IPS-20b (cell line): ENCODE measurements around the gene SPACA7.

Experiments
- H3K27ac ChIP-seq: one replicate; pipeline ENCODE4 v1.5.1; 2013; ENCODE audit warnings: low read length
- H3K27me3 ChIP-seq: 2 replicates; pipeline ENCODE4 v1.6.1; 2013; ENCODE audit warnings: mild to moderate bottlenecking, low read length, inconsistent platforms; ENCODE audit not compliant: insufficient read depth
- H3K36me3 ChIP-seq: 2 replicates; pipeline ENCODE4 v1.6.1; 2013; ENCODE audit warnings: low read depth, mild to moderate bottlenecking, inconsistent platforms, low read length, moderate library complexity; ENCODE audit not compliant: insufficient read depth
- H3K4me1 ChIP-seq: 2 replicates; pipeline ENCODE4 v1.6.1; 2013; ENCODE audit warnings: mild to moderate bottlenecking, control low read depth, inconsistent platforms, low read length, moderate library complexity; ENCODE audit not compliant: insufficient read depth
- H3K4me3 ChIP-seq: 2 replicates; pipeline ENCODE4 v1.5.1; 2013; ENCODE audit warnings: mild to moderate bottlenecking, low read length, inconsistent platforms
- H3K9ac ChIP-seq: 2 replicates; pipeline ENCODE4 v1.6.1; 2013; ENCODE audit warnings: low read depth, mild to moderate bottlenecking, inconsistent platforms, low read length, moderate library complexity
- H3K9me3 ChIP-seq: 2 replicates; pipeline ENCODE4 v1.6.1; 2013; ENCODE audit warnings: mild to moderate bottlenecking, low read depth, low read length, inconsistent platforms; ENCODE audit not compliant: insufficient read depth

SPACA7 gene

GRCh38 chr13:112464720-112465119 lies 88.6 kb downstream of the SPACA7 start:
- no peaks in the 10 kb centered on the region for H3K27me3 ChIP-seq
- H3K36me3 ChIP-seq = no peaks in the 10 kb centered on the region
- H3K9me3 ChIP-seq = peaks cover 4% of the 10 kb centered on the region
- no peak overlapping the region for H3K4me3 ChIP-seq
- no peak overlapping the region for H3K27ac ChIP-seq
- H3K9ac ChIP-seq = no peak overlapping the region
- H3K4me1 ChIP-seq = no peaks in the 10 kb centered on the region

GRCh38 chr13:112465251-112466131 lies 89.3 kb downstream of the SPACA7 start:
- Histone ChIP-seq H3K4me3 (no peak overlapping the region), H3K27me3 (no peaks in the 10 kb centered on the region), H3K4me1 (no peaks in the 10 kb centered on the region)

GRCh38 chr13:112466132-112467058 lies 90.2 kb downstream of the SPACA7 start:
- no peak overlapping the region for H3K9ac ChIP-seq
- no peak overlapping the region for H3K27ac ChIP-seq
- no peaks in the 10 kb centered on the region for H3K9me3 ChIP-seq
- no peaks in the 10 kb centered on the region for H3K4me1 ChIP-seq
- no peak overlapping the region for H3K4me3 ChIP-seq
- H3K36me3 ChIP-seq = no peaks in the 10 kb centered on the region
- H3K27me3 ChIP-seq = no peaks in the 10 kb centered on the region

More at GRCh38 chr13:112465251-112466131, 89.3 kb downstream of the SPACA7 start:
- Histone ChIP-seq H3K9me3 (no peaks in the 10 kb centered on the region), H3K9ac (no peak overlapping the region), H3K27ac (no peak overlapping the region), H3K36me3 (no peaks in the 10 kb centered on the region)

GRCh38 chr13:112467236-112467635 lies 91.1 kb downstream of the SPACA7 start:
- Histone ChIP-seq H3K27me3 (no peaks in the 10 kb centered on the region), H3K4me1 (no peaks in the 10 kb centered on the region), H3K9me3 (no peaks in the 10 kb centered on the region)

DNA sequence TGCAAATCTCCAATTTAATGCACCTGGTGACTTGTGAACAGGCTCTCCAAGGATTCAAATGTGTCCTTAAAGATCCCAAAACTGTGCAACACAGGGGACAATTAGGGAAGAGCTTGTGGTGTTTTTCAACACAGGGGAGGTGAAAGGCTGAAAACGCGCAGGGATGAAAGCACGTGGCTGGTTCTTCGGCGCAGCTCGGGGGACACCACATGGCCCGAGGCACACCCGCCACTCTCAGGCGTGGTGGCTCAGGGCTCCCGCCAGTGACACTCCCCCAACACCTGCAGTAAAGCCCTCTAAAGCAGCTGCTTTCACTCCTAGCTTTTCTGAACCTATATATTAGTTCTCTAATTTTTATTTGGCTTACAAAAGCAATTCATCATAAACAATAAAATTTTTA lies 91.9 kb downstream of the SPACA7 start:
- no peaks in the 10 kb centered on the region for H3K9me3 ChIP-seq
- H3K27me3 ChIP-seq = no peaks in the 10 kb centered on the region
- no peaks in the 10 kb centered on the region for H3K4me1 ChIP-seq
- H3K4me3 ChIP-seq = no peak overlapping the region
- no peaks in the 10 kb centered on the region for H3K36me3 ChIP-seq
- no peak overlapping the region for H3K27ac ChIP-seq
- no peak overlapping the region for H3K9ac ChIP-seq

More at GRCh38 chr13:112467236-112467635, 91.1 kb downstream of the SPACA7 start:
- Histone ChIP-seq H3K4me3 (no peak overlapping the region), H3K9ac (no peak overlapping the region), H3K36me3 (no peaks in the 10 kb centered on the region), H3K27ac (no peak overlapping the region)

- H3K9me3 ChIP-seq = no peaks in the 10 kb centered on the region
- no peak overlapping the region for H3K9ac ChIP-seq
- no peaks in the 10 kb centered on the region for H3K27me3 ChIP-seq
- no peaks in the 10 kb centered on the region for H3K4me1 ChIP-seq
- H3K27ac ChIP-seq = no peak overlapping the region
- H3K4me3 ChIP-seq = no peak overlapping the region
- no peaks in the 10 kb centered on the region for H3K36me3 ChIP-seq
Observed at GRCh38 chr13:112469071-112469745, 93.1 kb downstream of the SPACA7 start.

GRCh38 chr13:112473818-112474217 lies 97.7 kb downstream of the SPACA7 start:
- Histone ChIP-seq H3K9ac (no peak overlapping the region), H3K4me1 (no peaks in the 10 kb centered on the region), H3K36me3 (no peaks in the 10 kb centered on the region), H3K9me3 (no peaks in the 10 kb centered on the region), H3K27me3 (no peaks in the 10 kb centered on the region), H3K4me3 (no peak overlapping the region), H3K27ac (no peak overlapping the region)

GRCh38 chr13:112474869-112475268 lies 98.7 kb downstream of the SPACA7 start:
- Histone ChIP-seq H3K27me3 (no peaks in the 10 kb centered on the region), H3K27ac (no peak overlapping the region), H3K9me3 (no peaks in the 10 kb centered on the region), H3K4me3 (no peak overlapping the region), H3K4me1 (no peaks in the 10 kb centered on the region), H3K9ac (no peak overlapping the region), H3K36me3 (no peaks in the 10 kb centered on the region)

DNA sequence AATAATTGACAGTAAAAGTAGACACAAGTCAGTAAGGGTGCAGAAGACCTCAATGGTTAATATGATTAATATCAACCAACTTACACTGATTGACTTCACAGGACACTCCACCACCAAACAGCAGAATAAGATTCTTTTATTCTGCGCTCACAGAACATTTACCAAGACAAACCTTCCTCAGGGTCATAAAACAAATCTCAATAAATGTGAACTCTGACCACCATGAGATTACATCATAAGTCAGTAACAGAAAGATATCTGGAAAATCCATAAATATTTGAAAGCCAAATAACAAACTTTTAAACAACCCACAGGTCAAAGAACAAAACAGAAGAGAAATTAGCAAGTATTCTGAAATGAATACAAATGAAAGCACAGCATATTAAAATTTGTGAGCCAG lies 99.7 kb downstream of the SPACA7 start:
- Histone ChIP-seq H3K27me3 (no peaks in the 10 kb centered on the region), H3K4me3 (no peak overlapping the region), H3K9ac (no peak overlapping the region), H3K36me3 (no peaks in the 10 kb centered on the region), H3K4me1 (no peaks in the 10 kb centered on the region), H3K27ac (no peak overlapping the region), H3K9me3 (no peaks in the 10 kb centered on the region)

DNA sequence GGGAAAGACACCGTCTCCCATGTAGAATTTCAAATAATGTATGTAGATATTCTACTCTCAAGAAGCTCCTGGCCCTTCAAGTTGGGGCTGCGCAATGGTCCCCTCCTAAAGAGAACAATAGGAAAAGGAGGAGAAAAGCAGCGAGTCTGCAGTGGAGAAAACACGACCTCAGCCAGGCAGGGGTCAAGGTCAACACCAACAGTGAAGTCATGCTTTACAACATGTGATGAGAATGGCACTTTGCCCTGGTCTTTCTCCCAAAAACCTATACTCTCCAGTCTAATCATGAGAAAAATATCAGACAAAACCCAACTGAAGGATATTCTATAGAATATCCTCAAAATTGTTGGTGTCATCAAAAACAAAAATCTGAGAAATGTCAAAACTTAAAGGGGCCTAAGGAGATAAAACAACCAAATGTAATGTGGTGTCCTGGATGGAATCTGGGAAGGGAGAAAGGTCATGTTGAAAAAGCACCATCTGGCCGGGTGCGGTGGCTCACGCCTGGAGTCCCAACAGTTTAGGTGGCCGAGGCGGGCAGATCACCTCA lies 101.0 kb downstream of the SPACA7 start:
- Histone ChIP-seq H3K4me1 (no peaks in the 10 kb centered on the region), H3K9me3 (no peaks in the 10 kb centered on the region), H3K4me3 (no peak overlapping the region), H3K36me3 (no peaks in the 10 kb centered on the region), H3K27me3 (no peaks in the 10 kb centered on the region), H3K27ac (no peak overlapping the region), H3K9ac (no peak overlapping the region)

- no peaks in the 10 kb centered on the region for H3K36me3 ChIP-seq
- H3K9me3 ChIP-seq = no peaks in the 10 kb centered on the region
- H3K4me3 ChIP-seq = no peak overlapping the region
- H3K9ac ChIP-seq = no peak overlapping the region
- no peaks in the 10 kb centered on the region for H3K4me1 ChIP-seq
- H3K27ac ChIP-seq = no peak overlapping the region
- no peaks in the 10 kb centered on the region for H3K27me3 ChIP-seq
Observed at GRCh38 chr13:112479389-112479788, 103.2 kb downstream of the SPACA7 start.
